Neural progenitor cell (in vitro differentiated cells): ENCODE data around the gene MTCL1. TPM values are rescaled to one million over a fixed set of nuclear protein-coding genes. Genes with fewer than 3 reads are reported as not detected.

Source experiments
- DNase-seq: peaks from one replicate; pipeline ENCODE4 v3.0.0-alpha.2; 2016; ENCODE audit warnings: low spot score
- H2AFZ ChIP-seq: fragments of 200-600 bp; sonication (generic); replicated peaks from 2 replicates; pipeline ENCODE4 v1.6.1; 2016; ENCODE audit warnings: antibody characterized with exemption
- H3F3A ChIP-seq: fragments of 200-600 bp; sonication (generic); 2 replicates; pipeline ENCODE4 v1.6.1; 2016; ENCODE audit warnings: antibody characterized with exemption, low read depth
- H3K27ac ChIP-seq: fragments of 200-600 bp; sonication (generic); 2 replicates; pipeline ENCODE4 v1.5.1; 2016; ENCODE audit warnings: mild to moderate bottlenecking
- H3K27me3 ChIP-seq: fragments of 200-600 bp; sonication (generic); 2 replicates; pipeline ENCODE4 v1.6.1; 2016; ENCODE audit warnings: mild to moderate bottlenecking, moderate library complexity
- H3K36me3 ChIP-seq: fragments of 200-600 bp; sonication (generic); 2 replicates; pipeline ENCODE4 v1.5.1; 2016
- H3K4me1 ChIP-seq: fragments of 200-600 bp; sonication (generic); 2 replicates; pipeline ENCODE4 v1.6.1; 2016; ENCODE audit warnings: mixed run types
- H3K4me2 ChIP-seq: fragments of 200-600 bp; sonication (generic); 2 replicates; pipeline ENCODE4 v1.6.1; 2016
- H3K4me3 ChIP-seq: fragments of 200-600 bp; sonication (generic); 2 replicates; pipeline ENCODE4 v1.5.1; 2016
- H3K79me2 ChIP-seq: fragments of 200-600 bp; sonication (generic); 2 replicates; pipeline ENCODE4 v1.6.1; 2016; ENCODE audit warnings: low read depth
- H3K9ac ChIP-seq: fragments of 200-600 bp; sonication (generic); 2 replicates; pipeline ENCODE4 v1.6.1; 2016
- H3K9me3 ChIP-seq: fragments of 200-600 bp; sonication (generic); 2 replicates; pipeline ENCODE4 v1.5.1; 2016; ENCODE audit warnings: low read depth
- H4K20me1 ChIP-seq: fragments of 200-600 bp; sonication (generic); 2 replicates; pipeline ENCODE4 v1.6.1; 2016; ENCODE audit warnings: low read depth
- H3K27ac Mint-ChIP-seq: 3 replicates; pipeline ENCODE4 v1.8.0; 2021; ENCODE audit warnings: mixed read lengths
- H3K27me3 Mint-ChIP-seq: 2 replicates; pipeline ENCODE4 v1.8.0; 2022; ENCODE audit warnings: low read depth, mild to moderate bottlenecking, inconsistent platforms, moderate library complexity, mixed read lengths; ENCODE audit not compliant: insufficient read depth
- H3K36me3 Mint-ChIP-seq: 3 replicates; pipeline ENCODE4 v1.8.0; 2021; ENCODE audit warnings: mixed read lengths
- H3K4me1 Mint-ChIP-seq: 3 replicates; pipeline ENCODE4 v1.8.0; 2021; ENCODE audit warnings: mixed read lengths
- H3K4me3 Mint-ChIP-seq: 3 replicates; pipeline ENCODE4 v1.8.0; 2021; ENCODE audit warnings: mild to moderate bottlenecking, moderate library complexity, mixed read lengths
- H3K9me3 Mint-ChIP-seq: 3 replicates; pipeline ENCODE4 v1.8.0; 2020; ENCODE audit warnings: mixed read lengths
- CTCF ChIP-seq: fragments of 200-600 bp; sonication (generic); IDR thresholded peaks from 2 replicates; pipeline ENCODE4 v1.5.1; 2017; ENCODE audit warnings: antibody characterized with exemption, mild to moderate bottlenecking
- EZH2 ChIP-seq: fragments of 200-600 bp; sonication (generic); IDR thresholded peaks from 2 replicates; pipeline ENCODE4 v1.6.1; 2017; ENCODE audit warnings: antibody characterized with exemption, mild to moderate bottlenecking, moderate library complexity
- EZH2phosphoT487 ChIP-seq: fragments of 200-600 bp; sonication (generic); IDR thresholded peaks from 2 replicates; pipeline ENCODE4 v1.6.1; 2017; ENCODE audit warnings: antibody characterized with exemption
- total RNA-seq: library from RNA; depleted of rRNA; stranded (reverse); fragments of >200 nt; gene quantifications from 2 replicates; pipeline ENCODE4 v1.2.3, GENCODE V29; 2015; ENCODE audit warnings: low replicate concordance

The MTCL1 gene
- total RNA-seq, 1 donor from 2014 or later, result 36.9 TPM

DNA sequence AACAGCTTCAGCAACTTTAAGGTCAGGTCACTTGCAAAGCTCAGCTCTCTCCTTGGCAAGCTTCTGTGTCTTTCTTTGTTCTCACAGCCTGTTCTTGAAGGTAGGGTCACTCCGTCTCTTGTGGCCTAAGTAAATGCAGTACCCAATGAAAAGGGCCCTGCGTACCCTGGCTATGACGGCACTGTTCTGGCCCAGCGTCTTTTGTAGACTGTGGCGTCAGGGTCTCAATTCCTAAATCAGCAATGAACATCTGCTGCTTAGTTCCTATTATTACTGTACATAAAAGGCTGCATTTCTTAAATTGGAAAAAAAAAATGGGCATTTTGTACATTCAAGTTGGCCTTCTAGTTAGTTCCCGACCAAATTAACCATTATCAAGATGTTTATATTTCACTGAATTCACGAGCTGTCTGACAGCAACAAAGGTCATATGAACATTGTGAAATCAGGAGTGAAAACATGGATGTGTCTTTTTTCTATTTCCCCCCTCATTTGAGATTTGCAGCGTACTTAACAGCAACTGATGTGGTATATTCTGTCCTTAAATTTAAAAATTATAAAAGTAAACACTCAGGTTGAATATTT, 17.0 kb upstream of the MTCL1 start:
- Mint-ChIP-seq H3K36me3 (no peaks in the 10 kb centered on the region), H3K27me3 (peaks cover 5% of the 10 kb centered on the region), H3K4me3 (no peak overlapping the region), H3K9me3 (no peaks in the 10 kb centered on the region), H3K27ac (peak overlapping the region; percentile 17), H3K4me1 (peaks cover 38% of the 10 kb centered on the region)
- Histone ChIP-seq H3K36me3 (no peaks in the 10 kb centered on the region), H3K4me3 (no peak overlapping the region), H3K4me2 (no peak overlapping the region), H3K27ac (no peak overlapping the region), H3K79me2 (no peaks in the 10 kb centered on the region), H3K9ac (no peak overlapping the region), H3K4me1 (peaks cover 28% of the 10 kb centered on the region), H3K27me3 (no peaks in the 10 kb centered on the region), H2AFZ (no peak overlapping the region), H4K20me1 (no peaks in the 10 kb centered on the region), H3K9me3 (no peaks in the 10 kb centered on the region), H3F3A (peaks cover 14% of the 10 kb centered on the region)
- TF ChIP-seq CTCF (no peak), EZH2 (no peak), EZH2phosphoT487 (no peak)
- no peak for DNase-seq

DNA sequence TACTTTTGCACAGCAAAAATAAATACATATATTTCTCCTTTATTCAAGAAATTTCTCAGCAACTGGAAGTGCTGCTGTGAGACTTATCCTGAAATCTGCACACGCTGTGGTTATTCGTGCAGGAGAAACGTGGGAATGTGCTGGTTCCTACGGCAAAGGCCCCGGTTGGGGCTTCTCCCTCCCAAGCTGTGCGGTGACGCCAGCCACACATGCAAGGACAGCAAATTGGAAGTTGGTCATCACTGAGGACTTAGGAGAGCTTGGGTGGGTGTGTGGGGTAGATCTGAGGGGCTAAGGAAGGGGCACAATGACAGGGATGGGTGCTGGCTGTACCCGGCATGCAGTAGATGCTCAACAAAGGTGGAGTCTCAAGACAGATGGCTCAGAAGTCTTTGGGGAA, 16.5 kb upstream of the MTCL1 start:
- Histone ChIP-seq H2AFZ (no peak overlapping the region), H3K4me2 (no peak overlapping the region), H3K27me3 (no peaks in the 10 kb centered on the region), H3K9me3 (no peaks in the 10 kb centered on the region), H3K9ac (no peak overlapping the region), H3K4me3 (no peak overlapping the region), H3F3A (peaks cover 14% of the 10 kb centered on the region), H3K4me1 (peaks cover 28% of the 10 kb centered on the region), H3K27ac (no peak overlapping the region), H4K20me1 (no peaks in the 10 kb centered on the region), H3K36me3 (no peaks in the 10 kb centered on the region), H3K79me2 (no peaks in the 10 kb centered on the region)
- DNase-seq, result no peak
- H3K4me3 Mint-ChIP-seq, result no peak overlapping the region
- no peak overlapping the region for H3K27ac Mint-ChIP-seq
- H3K9me3 Mint-ChIP-seq, result no peaks in the 10 kb centered on the region
- TF ChIP-seq EZH2 (no peak), EZH2phosphoT487 (no peak), CTCF (no peak)
- peaks cover 5% of the 10 kb centered on the region for H3K27me3 Mint-ChIP-seq
- peaks cover 38% of the 10 kb centered on the region for H3K4me1 Mint-ChIP-seq
- H3K36me3 Mint-ChIP-seq, result no peaks in the 10 kb centered on the region

DNA sequence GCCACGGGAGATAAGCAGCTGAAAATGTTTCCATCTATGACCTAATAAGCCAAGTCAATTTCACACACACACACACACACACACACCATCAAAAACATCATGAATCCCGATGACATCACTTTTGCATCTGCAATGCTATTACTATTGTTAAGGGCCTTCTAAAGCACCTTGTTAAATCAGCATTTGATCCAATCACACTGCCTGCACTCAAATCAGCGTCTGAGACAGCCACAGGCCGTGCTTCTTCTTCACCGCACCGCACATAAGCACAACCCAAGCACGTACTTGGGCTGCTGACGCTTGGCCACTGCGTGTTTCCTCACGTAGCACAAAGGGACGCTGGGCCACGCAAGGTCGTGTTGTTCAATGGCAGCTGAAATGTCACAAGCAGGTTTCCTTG, 15.8 kb upstream of the MTCL1 start:
- Histone ChIP-seq H3K9ac (no peak overlapping the region), H3K79me2 (no peaks in the 10 kb centered on the region), H3F3A (peaks cover 14% of the 10 kb centered on the region), H3K4me1 (peaks cover 28% of the 10 kb centered on the region), H3K36me3 (no peaks in the 10 kb centered on the region), H2AFZ (peak overlapping the region; percentile 22), H3K27me3 (no peaks in the 10 kb centered on the region), H3K4me2 (no peak overlapping the region), H3K9me3 (no peaks in the 10 kb centered on the region), H4K20me1 (no peaks in the 10 kb centered on the region), H3K27ac (no peak overlapping the region), H3K4me3 (no peak overlapping the region)
- H3K27ac Mint-ChIP-seq, result no peak overlapping the region
- no peak for DNase-seq
- H3K9me3 Mint-ChIP-seq, result no peaks in the 10 kb centered on the region
- no peak overlapping the region for H3K4me3 Mint-ChIP-seq
- H3K27me3 Mint-ChIP-seq, result peaks cover 5% of the 10 kb centered on the region
- TF ChIP-seq EZH2 (no peak), CTCF (no peak), EZH2phosphoT487 (no peak)
- H3K36me3 Mint-ChIP-seq, result no peaks in the 10 kb centered on the region
- peaks cover 40% of the 10 kb centered on the region for H3K4me1 Mint-ChIP-seq
